Hepatocyte (in vitro differentiated cells): ENCODE data around the gene NOX4. TPM values are rescaled to one million over a fixed set of nuclear protein-coding genes. Genes with fewer than 3 reads are reported as not detected.
"Not testable (repeated sequence)": the region's sequence is repeated elsewhere in the genome, so short reads cannot be mapped to it uniquely, and the experiment has no call there.

Experiments used
- DNase-seq: peaks from one replicate; pipeline ENCODE4 v3.0.0-alpha.2; 2016; ENCODE audit warnings: low spot score
- H2AFZ ChIP-seq: fragments of 200-600 bp; sonication (generic); 2 replicates; pipeline ENCODE4 v1.6.0; 2016; ENCODE audit warnings: antibody characterized with exemption, mild to moderate bottlenecking
- H3K27ac ChIP-seq: fragments of 200-600 bp; sonication (generic); 2 replicates; pipeline ENCODE4 v1.5.1; 2016; ENCODE audit warnings: mild to moderate bottlenecking
- H3K27me3 ChIP-seq: fragments of 200-600 bp; sonication (generic); 2 replicates; pipeline ENCODE4 v1.6.1; 2016
- H3K36me3 ChIP-seq: fragments of 200-600 bp; sonication (generic); replicated peaks from 2 replicates; pipeline ENCODE4 v1.5.1; 2016; ENCODE audit warnings: low read depth; ENCODE audit not compliant: insufficient read depth
- H3K4me1 ChIP-seq: fragments of 200-600 bp; sonication (generic); 2 replicates; pipeline ENCODE4 v1.5.1; 2016; ENCODE audit warnings: mild to moderate bottlenecking, moderate library complexity; ENCODE audit not compliant: insufficient read depth
- H3K4me2 ChIP-seq: fragments of 200-600 bp; sonication (generic); 2 replicates; pipeline ENCODE4 v1.6.0; 2016
- H3K4me3 ChIP-seq: fragments of 200-600 bp; sonication (generic); 2 replicates; pipeline ENCODE4 v1.5.1; 2016; ENCODE audit warnings: mild to moderate bottlenecking
- H3K79me2 ChIP-seq: fragments of 200-600 bp; sonication (generic); 2 replicates; pipeline ENCODE4 v1.6.0; 2017; ENCODE audit warnings: mild to moderate bottlenecking
- H3K9me2 ChIP-seq: fragments of 200-600 bp; sonication (generic); replicated peaks from 2 replicates; pipeline ENCODE4 v1.6.0; 2017; ENCODE audit warnings: mild to moderate bottlenecking; ENCODE audit not compliant: insufficient read depth
- H3K9me3 ChIP-seq: fragments of 200-600 bp; sonication (generic); 2 replicates; pipeline ENCODE4 v1.5.1; 2016; ENCODE audit warnings: low read depth, mild to moderate bottlenecking
- H4K20me1 ChIP-seq: fragments of 200-600 bp; sonication (generic); 2 replicates; pipeline ENCODE4 v1.6.0; 2016; ENCODE audit warnings: mild to moderate bottlenecking; ENCODE audit not compliant: insufficient read depth, poor library complexity, severe bottlenecking
- EZH2 ChIP-seq: fragments of 200-600 bp; sonication (generic); IDR thresholded peaks from 2 replicates; pipeline ENCODE4 v1.6.1; 2016; ENCODE audit warnings: antibody characterized with exemption, mild to moderate bottlenecking, borderline replicate concordance
- EZH2phosphoT487 ChIP-seq: fragments of 200-600 bp; sonication (generic); IDR thresholded peaks from one replicate; pipeline ENCODE4 v1.6.1; 2018; ENCODE audit warnings: antibody characterized with exemption, mild to moderate bottlenecking, low read depth, moderate library complexity; ENCODE audit not compliant: unreplicated experiment, severe bottlenecking
- WGBS: methylation state at CpG from one replicate; pipeline ENCODE4 v1.1.6; 2016; ENCODE audit warnings: low lambda C conversion rate; ENCODE audit errors: missing lambda C conversion rate; 5-methylcytosine and 5-hydroxymethylcytosine counted together
- polyA plus RNA-seq: library from polyadenylated mRNA; unstranded; fragments of >200 nt; fragmentation: Nextera tagmentation; extraction: Ambion mirVana; gene quantifications from 2 replicates; pipeline ENCODE4 v1.2.1, GENCODE V29; 2016
- total RNA-seq: library from RNA; depleted of rRNA; stranded (reverse); fragments of >200 nt; gene quantifications from 2 replicates; pipeline ENCODE4 v1.2.3, GENCODE V29; 2014
- TF ChIP-seq, protein P1 (sequence below): fragments of 200-600 bp; sonication (generic); IDR thresholded peaks from 2 replicates; pipeline ENCODE4 v1.5.1; 2016; ENCODE audit warnings: antibody characterized with exemption, mild to moderate bottlenecking; ENCODE audit not compliant: poor library complexity

NOX4 gene
- total and polyA plus RNA-seq, 2 experiments from 2014 or later, result 9.4 to 20.7 TPM

DNA sequence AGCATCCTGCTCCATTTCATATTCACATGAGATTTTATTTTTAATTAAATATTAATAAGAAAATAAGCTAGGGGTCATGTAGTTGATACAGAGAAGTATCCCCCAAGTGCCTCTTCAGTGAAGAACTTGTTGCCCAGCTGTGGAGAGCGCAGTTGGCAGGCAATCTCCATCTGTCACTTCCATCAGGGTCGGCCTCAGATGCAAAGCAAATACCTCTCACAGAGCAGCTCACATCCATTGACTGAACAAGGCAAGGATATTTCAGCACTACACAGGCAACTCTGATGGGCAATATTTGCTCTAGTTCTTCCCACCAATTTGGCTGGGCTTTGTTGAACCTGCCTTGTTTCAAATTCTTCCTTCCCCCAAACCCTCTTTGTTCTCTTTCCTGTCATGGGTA is 129.4 kb downstream of the NOX4 start:
- Histone ChIP-seq H3K4me1 (no peaks in the 10 kb centered on the region), H4K20me1 (no peaks in the 10 kb centered on the region), H3K79me2 (no peaks in the 10 kb centered on the region), H3K4me2 (no peak overlapping the region), H3K27me3 (no peaks in the 10 kb centered on the region), H3K27ac (no peak overlapping the region), H3K9me3 (no peaks in the 10 kb centered on the region), H3K36me3 (no peaks in the 10 kb centered on the region), H3K4me3 (no peak overlapping the region), H2AFZ (no peak overlapping the region), H3K9me2 (no peaks in the 10 kb centered on the region)
- WGBS, result 98% methylated on average over 2 of the region's 2 CpGs
- TF ChIP-seq EZH2 (no peak), EZH2phosphoT487 (no peak)
- TF ChIP-seq, protein P1, sequence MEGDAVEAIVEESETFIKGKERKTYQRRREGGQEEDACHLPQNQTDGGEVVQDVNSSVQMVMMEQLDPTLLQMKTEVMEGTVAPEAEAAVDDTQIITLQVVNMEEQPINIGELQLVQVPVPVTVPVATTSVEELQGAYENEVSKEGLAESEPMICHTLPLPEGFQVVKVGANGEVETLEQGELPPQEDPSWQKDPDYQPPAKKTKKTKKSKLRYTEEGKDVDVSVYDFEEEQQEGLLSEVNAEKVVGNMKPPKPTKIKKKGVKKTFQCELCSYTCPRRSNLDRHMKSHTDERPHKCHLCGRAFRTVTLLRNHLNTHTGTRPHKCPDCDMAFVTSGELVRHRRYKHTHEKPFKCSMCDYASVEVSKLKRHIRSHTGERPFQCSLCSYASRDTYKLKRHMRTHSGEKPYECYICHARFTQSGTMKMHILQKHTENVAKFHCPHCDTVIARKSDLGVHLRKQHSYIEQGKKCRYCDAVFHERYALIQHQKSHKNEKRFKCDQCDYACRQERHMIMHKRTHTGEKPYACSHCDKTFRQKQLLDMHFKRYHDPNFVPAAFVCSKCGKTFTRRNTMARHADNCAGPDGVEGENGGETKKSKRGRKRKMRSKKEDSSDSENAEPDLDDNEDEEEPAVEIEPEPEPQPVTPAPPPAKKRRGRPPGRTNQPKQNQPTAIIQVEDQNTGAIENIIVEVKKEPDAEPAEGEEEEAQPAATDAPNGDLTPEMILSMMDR, result no peak
- no peak for DNase-seq

- H4K20me1 ChIP-seq, H3K36me3 ChIP-seq, DNase-seq, H3K27me3 ChIP-seq, H2AFZ ChIP-seq, H3K4me1 ChIP-seq, H3K4me2 ChIP-seq, H3K79me2 ChIP-seq, H3K4me3 ChIP-seq, H3K27ac ChIP-seq, H3K9me3 ChIP-seq, H3K9me2 ChIP-seq: not testable (repeated sequence)
Measured at GRCh38 chr11:89359208-89359607, 132.0 kb downstream of the NOX4 start.

- Histone ChIP-seq H4K20me1 (no peaks in the 10 kb centered on the region), H3K27me3 (no peaks in the 10 kb centered on the region), H3K4me1 (no peaks in the 10 kb centered on the region), H3K36me3 (no peaks in the 10 kb centered on the region), H3K4me3 (no peak overlapping the region), H3K9me2 (no peaks in the 10 kb centered on the region), H3K4me2 (no peak overlapping the region), H3K9me3 (no peaks in the 10 kb centered on the region), H3K79me2 (no peaks in the 10 kb centered on the region), H2AFZ (no peak overlapping the region), H3K27ac (no peak overlapping the region)
- no peak for DNase-seq
- TF ChIP-seq EZH2phosphoT487 (no peak), EZH2 (no peak)
- TF ChIP-seq, protein P1, result no peak
- 52% methylated on average over 4 of the region's 4 CpGs for WGBS
Measured at GRCh38 chr11:89358761-89359160, 132.4 kb downstream of the NOX4 start.

DNA sequence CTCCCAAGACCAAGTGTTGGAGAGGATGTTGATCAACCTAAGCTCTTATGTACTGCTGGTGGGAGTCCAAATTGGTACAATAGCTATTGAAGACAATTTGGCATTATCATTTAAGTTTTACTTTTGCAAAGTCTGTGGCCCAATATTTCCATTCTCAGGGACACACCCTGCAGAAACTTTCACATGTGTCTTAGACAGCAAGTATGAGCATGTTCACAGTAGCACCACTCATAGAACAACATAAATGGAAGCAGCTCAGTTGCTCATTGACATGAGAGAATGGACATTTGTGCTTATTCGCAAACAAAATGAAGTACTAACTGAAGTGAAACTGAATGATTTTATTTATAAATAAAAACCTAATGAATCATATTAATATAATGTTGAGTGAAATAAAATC is 135.5 kb downstream of the NOX4 start:
- Histone ChIP-seq H4K20me1 (no peaks in the 10 kb centered on the region), H3K4me1 (no peaks in the 10 kb centered on the region), H3K4me2 (no peak overlapping the region), H3K4me3 (no peak overlapping the region), H3K27ac (no peak overlapping the region), H3K27me3 (no peaks in the 10 kb centered on the region), H3K9me3 (no peaks in the 10 kb centered on the region), H3K36me3 (no peaks in the 10 kb centered on the region), H3K9me2 (no peaks in the 10 kb centered on the region), H2AFZ (no peak overlapping the region), H3K79me2 (no peaks in the 10 kb centered on the region)
- TF ChIP-seq, protein P1, result no peak
- no peak for TF ChIP-seq EZH2
- no peak for TF ChIP-seq EZH2phosphoT487
- no peak for DNase-seq
- WGBS, result 100% methylated on average over 1 of the region's 1 CpG

DNA sequence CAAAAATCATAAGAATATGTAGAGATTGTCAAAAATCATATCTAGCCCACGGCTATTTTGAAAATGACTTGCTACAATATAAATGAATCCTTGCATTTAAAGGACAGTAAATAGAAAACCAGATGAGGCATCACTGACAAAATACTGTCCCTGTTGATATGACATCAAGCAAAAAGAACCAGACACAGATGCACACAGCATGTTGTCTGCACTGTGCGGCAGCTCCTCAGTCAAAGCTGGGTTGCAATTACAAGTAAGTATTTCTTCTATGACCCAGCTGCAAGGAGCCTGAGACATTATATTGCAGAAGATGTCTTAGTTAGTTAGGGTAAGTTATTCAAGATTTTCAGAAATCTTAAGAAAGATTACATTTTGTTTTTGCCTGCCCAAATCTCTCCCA is 136.7 kb downstream of the NOX4 start:
- not testable (repeated sequence) for H3K4me3 ChIP-seq, H3K9me2 ChIP-seq, H4K20me1 ChIP-seq, H3K4me1 ChIP-seq, H3K36me3 ChIP-seq, H3K4me2 ChIP-seq, H3K9me3 ChIP-seq, DNase-seq, H3K79me2 ChIP-seq, H3K27ac ChIP-seq, H2AFZ ChIP-seq, H3K27me3 ChIP-seq
- 86% methylated on average over 2 of the region's 2 CpGs for WGBS
